ENCODE data around the gene SLC16A3.
A peak's percentile ranks its signal among the peaks of the same experiment; 100 is the strongest.

Gene SLC16A3

GRCh38 chr17:82218349-82219075, 10.3 kb upstream of the SLC16A3 start:
- no peak overlapping the region for H3K4me3 ChIP-seq (ENCODE audit: low read depth, low read length)
- ChIA-PET POLR2A (no interaction called here), CTCF (no interaction called here)
- TF ChIP-seq ZNF280D (tag by site-specific recombination; IDR thresholded peaks at IDR 0.05) = no peak
- TF ChIP-seq ZNF292 (tag by site-specific recombination; IDR thresholded peaks at IDR 0.05; ENCODE audit: borderline replicate concordance, low read depth) = no peak
- no peak for TF ChIP-seq ZNF707 (tag by site-specific recombination; IDR thresholded peaks at IDR 0.05)
- TF ChIP-seq WT1 (tag by site-specific recombination; IDR thresholded peaks at IDR 0.05) = no peak
- no peak for TF ChIP-seq ZNF24 (tag by site-specific recombination; IDR thresholded peaks at IDR 0.05)
- TF ChIP-seq ZNF785 (tag by site-specific recombination; IDR thresholded peaks at IDR 0.05) = no peak
- no peak for TF ChIP-seq FEZF1 (tag by site-specific recombination; IDR thresholded peaks at IDR 0.05)
- TF ChIP-seq ZNF404 (tag by site-specific recombination; IDR thresholded peaks at IDR 0.05) = no peak
- TF ChIP-seq ZFP41 (tag by site-specific recombination; IDR thresholded peaks at IDR 0.05; ENCODE audit: borderline replicate concordance) = no peak
- no peak for TF ChIP-seq ZNF677 (tag by site-specific recombination; IDR thresholded peaks at IDR 0.05)
- TF ChIP-seq ZNF585B (tag by site-specific recombination; IDR thresholded peaks at IDR 0.05) = no peak
- TF ChIP-seq KLF1 (tag by site-specific recombination; IDR thresholded peaks at IDR 0.05) = no peak
- TF ChIP-seq SP2 (tag by site-specific recombination; IDR thresholded peaks at IDR 0.05) = no peak
- TF ChIP-seq ZNF571 (tag by site-specific recombination; IDR thresholded peaks at IDR 0.05) = no peak
- no peak for TF ChIP-seq ZNF302 (tag by site-specific recombination; IDR thresholded peaks at IDR 0.05; ENCODE audit: low read depth)
- no peak for TF ChIP-seq GLIS1 (tag by site-specific recombination; IDR thresholded peaks at IDR 0.05)
- H3K36me3 ChIP-seq (ENCODE audit: control insufficient read depth in 2 of 2, insufficient read depth in 1 of 2, low read length in 2 of 2) = no peaks in the 10 kb centered on the region
- no peak overlapping the region for H3K27ac ChIP-seq (ENCODE audit: extremely low read depth, low read depth, low read length)
- H3K4me1 ChIP-seq (ENCODE audit: control insufficient read depth, insufficient read depth, low read length) = 0 out of 2 replicates have a peak, but pooled peaks cover 2% of the 10 kb centered on the region
- H3K9me3 ChIP-seq (ENCODE audit: control insufficient read depth, insufficient read depth, low read depth, low read length) = no peaks in the 10 kb centered on the region

GRCh38 chr17:82219083-82219482, 9.8 kb upstream of the SLC16A3 start:
- Histone ChIP-seq H3K9me3 (ENCODE audit: control insufficient read depth, insufficient read depth, low read depth, low read length) (no peaks in the 10 kb centered on the region), H3K27ac (ENCODE audit: extremely low read depth, low read depth, low read length) (no peak overlapping the region), H3K4me1 (ENCODE audit: control insufficient read depth, insufficient read depth, low read length) (no peaks in the 10 kb centered on the region), H3K4me3 (ENCODE audit: low read depth, low read length) (no peak overlapping the region), H3K36me3 (ENCODE audit: control insufficient read depth in 2 of 2, insufficient read depth in 1 of 2, low read length in 2 of 2) (no peaks in the 10 kb centered on the region)
- TF ChIP-seq GLIS2 (tag by site-specific recombination; IDR thresholded peaks at IDR 0.05) (peak; percentile 40; the same call in 1 of the 2 replicates), ZNF132 (tag by site-specific recombination; IDR thresholded peaks at IDR 0.05; ENCODE audit: borderline replicate concordance) (no peak), BCL6B (tag by site-specific recombination; IDR thresholded peaks at IDR 0.05) (no peak)
- ChIA-PET POLR2A (no interaction called here), CTCF (interaction anchor here (2.5 kb wide), 1 partner anchor 13 kb away, joined by 10 read pairs; no protein-coding TSS in a partner anchor)

All from HEK293 (cell line).